OCI-LY3 (cell line): ENCODE results near the gene TMEM147.

ENCODE experiments used
- H2AFZ ChIP-seq: fragments of 200-600, 300-600 bp; shearing (Covaris generic); 2 replicates; pipeline ENCODE4 v1.6.0; 2014; ENCODE audit warnings: antibody characterized with exemption, low read depth, low read length
- H3K27ac ChIP-seq: fragments of 200-600, 300-600 bp; sonication (generic); 2 replicates; pipeline ENCODE4 v1.5.1; 2014; ENCODE audit warnings: mild to moderate bottlenecking, low read length, moderate library complexity, mixed read lengths
- H3K27me3 ChIP-seq: fragments of 200-600, 300-600 bp; sonication (generic); 2 replicates; pipeline ENCODE4 v1.6.1; 2014; ENCODE audit warnings: low read depth, low read length, mixed read lengths
- H3K36me3 ChIP-seq: fragments of 200-600, 300-600 bp; sonication (generic); replicated peaks from 2 replicates; pipeline ENCODE3; 2014; ENCODE audit warnings: low read depth, low read length, mixed read lengths
- H3K4me1 ChIP-seq: fragments of 300-600, 200-600 bp; sonication (generic); 2 replicates; pipeline ENCODE4 v1.6.1; 2014; ENCODE audit warnings: low read length, mixed read lengths
- H3K4me2 ChIP-seq: fragments of 200-600, 300-600 bp; sonication (generic); 2 replicates; pipeline ENCODE4 v1.6.1; 2014; ENCODE audit warnings: low read length, mixed read lengths
- H3K4me3 ChIP-seq: fragments of 300-600, 200-600 bp; sonication (generic); 2 replicates; pipeline ENCODE4 v1.5.1; 2014; ENCODE audit warnings: antibody characterized with exemption, mild to moderate bottlenecking, low read length, moderate library complexity
- H3K79me2 ChIP-seq: fragments of 300-600, 200-600 bp; shearing (Covaris generic); 2 replicates; pipeline ENCODE4 v1.6.1; 2014; ENCODE audit warnings: mild to moderate bottlenecking, low read length, mixed read lengths
- H3K9ac ChIP-seq: fragments of 300-600, 200-600 bp; shearing (Covaris generic); 2 replicates; pipeline ENCODE4 v1.6.0; 2014; ENCODE audit warnings: mild to moderate bottlenecking, low read length, moderate library complexity
- H3K9me3 ChIP-seq: fragments of 200-600, 300-600 bp; shearing (Covaris generic); 2 replicates; pipeline ENCODE4 v1.6.1; 2014; ENCODE audit warnings: low read length, mixed read lengths; ENCODE audit not compliant: insufficient read depth
- H4K20me1 ChIP-seq: fragments of 200-600, 300-600 bp; sonication (generic); 2 replicates; pipeline ENCODE4 v1.6.1; 2016; ENCODE audit warnings: low read length, mixed read lengths; ENCODE audit not compliant: insufficient read depth
- EZH2phosphoT487 ChIP-seq: fragments of 200-600 bp; shearing (Covaris generic); IDR thresholded peaks from 2 replicates; pipeline ENCODE4 v1.6.1; 2018; ENCODE audit warnings: antibody characterized with exemption, mixed run types, low read depth
- TF ChIP-seq, protein P1 (sequence below): fragments of 200-600, 300-600 bp; sonication (generic); IDR thresholded peaks from 2 replicates; pipeline ENCODE4 v1.5.1; 2014; ENCODE audit warnings: antibody characterized with exemption, low read length, low read depth

Gene TMEM147

DNA sequence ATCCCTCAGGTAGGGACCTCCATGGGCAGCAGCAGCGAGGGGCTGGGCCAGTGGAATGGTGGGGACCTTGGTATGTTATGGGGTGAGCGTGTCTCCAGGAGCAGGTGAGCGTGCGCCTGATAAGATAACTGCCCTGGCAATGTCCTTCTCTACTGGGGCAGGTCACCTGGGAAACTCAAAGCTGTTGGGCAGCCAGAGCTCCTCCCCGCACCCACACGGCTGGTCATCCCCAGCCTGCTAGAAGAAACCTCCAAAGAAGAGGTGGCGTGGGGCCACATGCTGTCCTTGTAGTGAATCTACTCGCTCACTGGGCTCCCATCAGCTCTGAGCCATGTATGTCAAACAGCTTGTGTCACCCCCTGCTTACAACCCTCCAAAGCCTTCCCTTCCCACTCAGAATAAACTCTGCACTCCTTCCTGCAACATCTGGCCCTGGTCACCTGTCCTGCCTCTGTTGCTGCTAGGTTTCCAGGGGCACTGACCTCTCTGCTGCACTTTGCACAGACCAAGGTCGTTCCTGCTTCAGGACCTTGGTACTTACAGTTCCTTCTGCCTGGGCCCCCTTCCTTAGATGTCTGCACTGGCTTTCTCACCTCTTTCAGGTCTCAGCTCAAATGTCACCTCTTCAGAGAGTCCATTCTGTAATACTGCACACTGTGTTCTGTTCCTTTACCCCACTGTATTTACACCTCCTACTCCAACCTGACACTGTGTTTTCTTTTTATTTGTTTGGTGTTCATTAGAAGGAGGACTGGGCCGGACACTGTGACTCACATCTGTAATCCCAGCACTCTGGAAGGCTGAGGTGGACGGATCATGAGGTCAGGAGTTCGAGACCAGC, 19.8 kb downstream of the TMEM147 start:
- TF ChIP-seq, protein P1, sequence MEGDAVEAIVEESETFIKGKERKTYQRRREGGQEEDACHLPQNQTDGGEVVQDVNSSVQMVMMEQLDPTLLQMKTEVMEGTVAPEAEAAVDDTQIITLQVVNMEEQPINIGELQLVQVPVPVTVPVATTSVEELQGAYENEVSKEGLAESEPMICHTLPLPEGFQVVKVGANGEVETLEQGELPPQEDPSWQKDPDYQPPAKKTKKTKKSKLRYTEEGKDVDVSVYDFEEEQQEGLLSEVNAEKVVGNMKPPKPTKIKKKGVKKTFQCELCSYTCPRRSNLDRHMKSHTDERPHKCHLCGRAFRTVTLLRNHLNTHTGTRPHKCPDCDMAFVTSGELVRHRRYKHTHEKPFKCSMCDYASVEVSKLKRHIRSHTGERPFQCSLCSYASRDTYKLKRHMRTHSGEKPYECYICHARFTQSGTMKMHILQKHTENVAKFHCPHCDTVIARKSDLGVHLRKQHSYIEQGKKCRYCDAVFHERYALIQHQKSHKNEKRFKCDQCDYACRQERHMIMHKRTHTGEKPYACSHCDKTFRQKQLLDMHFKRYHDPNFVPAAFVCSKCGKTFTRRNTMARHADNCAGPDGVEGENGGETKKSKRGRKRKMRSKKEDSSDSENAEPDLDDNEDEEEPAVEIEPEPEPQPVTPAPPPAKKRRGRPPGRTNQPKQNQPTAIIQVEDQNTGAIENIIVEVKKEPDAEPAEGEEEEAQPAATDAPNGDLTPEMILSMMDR = no peak
- Histone ChIP-seq H3K27me3 (peaks cover 40% of the 10 kb centered on the region), H3K4me3 (no peak overlapping the region), H4K20me1 (no peaks in the 10 kb centered on the region), H3K4me1 (no peaks in the 10 kb centered on the region), H3K4me2 (no peak overlapping the region), H3K36me3 (no peaks in the 10 kb centered on the region), H3K9me3 (no peaks in the 10 kb centered on the region), H2AFZ (no peak overlapping the region), H3K9ac (no peak overlapping the region), H3K79me2 (no peaks in the 10 kb centered on the region), H3K27ac (no peak overlapping the region)

GRCh38 chr19:35566738-35567137, 21.3 kb downstream of the TMEM147 start:
- Histone ChIP-seq H3K4me3 (no peak overlapping the region), H2AFZ (no peak overlapping the region), H3K4me1 (no peaks in the 10 kb centered on the region), H3K79me2 (no peaks in the 10 kb centered on the region), H3K9me3 (no peaks in the 10 kb centered on the region), H3K9ac (no peak overlapping the region), H3K27ac (no peak overlapping the region), H3K4me2 (no peak overlapping the region), H3K27me3 (peaks cover 43% of the 10 kb centered on the region), H4K20me1 (no peaks in the 10 kb centered on the region), H3K36me3 (no peaks in the 10 kb centered on the region)
- TF ChIP-seq, protein P1 = no peak
- no peak for TF ChIP-seq EZH2phosphoT487

DNA sequence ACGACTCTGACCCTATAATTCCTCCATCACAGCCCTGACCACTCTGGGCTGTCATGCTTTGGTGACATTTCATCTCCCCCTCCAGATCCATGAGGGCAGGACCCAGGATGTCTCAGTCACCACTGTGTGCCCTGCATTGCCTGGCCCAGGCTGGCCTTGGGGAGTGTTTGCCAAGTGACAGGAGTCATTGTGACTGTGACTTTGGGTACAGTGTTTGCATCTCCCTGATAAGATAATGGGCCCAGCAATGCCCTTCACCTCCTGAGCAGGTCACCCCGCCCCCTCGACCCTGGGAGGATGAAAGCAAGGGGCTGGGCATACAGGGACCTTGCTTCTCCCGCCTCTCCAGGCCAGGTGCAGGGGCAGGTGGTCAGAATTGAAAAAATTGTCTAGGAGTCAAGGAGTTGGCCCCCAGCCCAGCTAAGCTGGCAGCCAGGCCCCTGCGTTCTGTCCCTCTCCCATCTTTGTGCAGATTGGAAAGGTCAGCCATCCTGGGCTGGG, 23.9 kb downstream of the TMEM147 start:
- no peaks in the 10 kb centered on the region for H4K20me1 ChIP-seq
- no peak overlapping the region for H2AFZ ChIP-seq
- H3K27me3 ChIP-seq = peaks cover 47% of the 10 kb centered on the region
- no peaks in the 10 kb centered on the region for H3K9me3 ChIP-seq
- TF ChIP-seq, protein P1 = no peak
- TF ChIP-seq EZH2phosphoT487 = no peak
- no peak overlapping the region for H3K27ac ChIP-seq
- no peak overlapping the region for H3K4me2 ChIP-seq
- H3K36me3 ChIP-seq = no peaks in the 10 kb centered on the region
- no peaks in the 10 kb centered on the region for H3K4me1 ChIP-seq
- no peaks in the 10 kb centered on the region for H3K79me2 ChIP-seq
- H3K4me3 ChIP-seq = no peak overlapping the region
- H3K9ac ChIP-seq = no peak overlapping the region

DNA sequence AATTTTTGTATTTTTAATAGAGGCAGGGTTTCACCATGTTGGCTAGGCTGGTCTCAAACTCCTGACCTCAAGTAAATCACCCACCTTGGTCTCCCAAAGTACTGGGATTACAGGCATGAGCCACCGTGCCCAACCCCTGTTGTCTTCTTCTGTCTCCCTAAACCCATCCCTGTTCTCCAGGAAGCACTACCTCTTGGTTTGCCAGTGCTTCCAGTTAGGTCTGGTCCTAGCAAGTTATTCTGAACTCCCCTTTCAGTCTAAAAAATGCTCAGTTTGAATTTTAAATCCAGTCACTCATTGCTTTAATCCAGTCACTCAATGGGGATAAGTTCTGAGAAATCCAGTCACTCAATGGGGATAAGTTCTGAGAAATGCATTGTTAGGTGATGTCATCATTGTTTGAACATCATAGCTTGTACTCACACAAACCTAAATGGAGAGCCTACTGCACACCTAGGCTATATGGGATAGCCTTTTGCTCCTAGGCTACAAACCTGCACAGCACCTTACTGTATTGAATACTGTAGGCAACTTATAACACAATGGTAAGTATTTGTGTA, 26.1 kb downstream of the TMEM147 start:
- Histone ChIP-seq H3K4me2 (no peak overlapping the region), H3K9ac (no peak overlapping the region), H3K9me3 (peaks cover 7% of the 10 kb centered on the region; the same call in 1 of the 2 replicates), H3K27me3 (peaks cover 32% of the 10 kb centered on the region), H3K79me2 (no peaks in the 10 kb centered on the region), H3K36me3 (no peaks in the 10 kb centered on the region), H2AFZ (no peak overlapping the region), H3K27ac (no peak overlapping the region), H3K4me1 (no peaks in the 10 kb centered on the region), H4K20me1 (no peaks in the 10 kb centered on the region), H3K4me3 (no peak overlapping the region)
- TF ChIP-seq EZH2phosphoT487 = no peak
- TF ChIP-seq, protein P1 = no peak
